Neural crest cell (in vitro differentiated cells): Measurements from ENCODE around the gene MAML3. TPM values are rescaled to one million over a fixed set of nuclear protein-coding genes. Genes with fewer than 3 reads are reported as not detected.

Experiments used
- DNase-seq: peaks from one replicate; pipeline ENCODE4 v3.0.0; 2021; ENCODE audit warnings: low read depth, mixed read lengths, low spot score
- H3K27ac Mint-ChIP-seq: one replicate; pipeline ENCODE4 v1.8.0; 2021; ENCODE audit warnings: mild to moderate bottlenecking, mixed read lengths; ENCODE audit not compliant: unreplicated experiment
- H3K27me3 Mint-ChIP-seq: 2 replicates; pipeline ENCODE4 v1.8.0; 2021; ENCODE audit warnings: low read depth, mild to moderate bottlenecking, mixed read lengths
- H3K36me3 Mint-ChIP-seq: 2 replicates; pipeline ENCODE4 v1.8.0; 2021; ENCODE audit warnings: low read depth, mild to moderate bottlenecking, mixed read lengths
- H3K4me1 Mint-ChIP-seq: 2 replicates; pipeline ENCODE4 v1.8.0; 2021; ENCODE audit warnings: mixed read lengths
- H3K4me3 Mint-ChIP-seq: one replicate; pipeline ENCODE4 v1.8.0; 2021; ENCODE audit warnings: mild to moderate bottlenecking, mixed read lengths
- H3K9me3 Mint-ChIP-seq: 2 replicates; pipeline ENCODE4 v1.8.0; 2021; ENCODE audit warnings: mixed read lengths
- total RNA-seq: library from RNA; stranded (reverse); gene quantifications from 2 replicates; pipeline ENCODE4 v1.2.1, GENCODE V29; 2021
- TF ChIP-seq, protein P1 (sequence below): fragments of 200-600 bp; sonication (generic); conservative IDR thresholded peaks from 2 replicates; pipeline ENCODE4 v1.5.0; 2021; ENCODE audit warnings: antibody characterized with exemption, mild to moderate bottlenecking

The MAML3 gene
- total RNA-seq, 1 donor from 2014 or later = 21.8 TPM

DNA sequence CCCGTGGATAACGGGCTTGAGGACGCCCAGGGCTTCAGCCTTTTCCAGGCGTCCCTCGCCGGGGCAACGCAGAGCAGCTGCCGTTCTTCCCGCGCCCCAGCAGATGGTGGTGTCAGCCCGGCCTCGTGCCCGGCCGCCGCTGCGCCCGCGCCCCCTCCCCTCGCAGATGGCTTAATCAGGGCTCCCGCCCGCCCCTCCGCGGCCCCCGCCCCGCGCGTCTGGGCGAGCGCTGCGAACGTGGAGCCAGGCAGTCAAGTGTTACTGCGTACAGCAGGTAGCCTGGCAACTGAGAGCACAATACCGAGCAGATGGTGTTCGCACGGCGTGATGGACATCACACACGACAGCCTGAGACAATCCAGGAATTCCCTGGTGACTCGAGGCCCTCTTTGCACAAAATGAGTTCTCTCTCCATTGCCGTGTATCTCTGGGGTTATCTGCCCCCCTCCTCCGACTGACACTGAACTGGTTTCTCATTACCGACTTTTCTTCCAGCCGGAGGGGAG, 419.1 kb downstream of the MAML3 start:
- Mint-ChIP-seq H3K4me1 (peaks cover 64% of the 10 kb centered on the region), H3K9me3 (no peaks in the 10 kb centered on the region), H3K4me3 (peak overlapping the region; percentile 86), H3K27ac (peak overlapping the region; percentile 99), H3K27me3 (no peaks in the 10 kb centered on the region), H3K36me3 (no peaks in the 10 kb centered on the region)
- peak; percentile 89 for DNase-seq
- TF ChIP-seq, protein P1, sequence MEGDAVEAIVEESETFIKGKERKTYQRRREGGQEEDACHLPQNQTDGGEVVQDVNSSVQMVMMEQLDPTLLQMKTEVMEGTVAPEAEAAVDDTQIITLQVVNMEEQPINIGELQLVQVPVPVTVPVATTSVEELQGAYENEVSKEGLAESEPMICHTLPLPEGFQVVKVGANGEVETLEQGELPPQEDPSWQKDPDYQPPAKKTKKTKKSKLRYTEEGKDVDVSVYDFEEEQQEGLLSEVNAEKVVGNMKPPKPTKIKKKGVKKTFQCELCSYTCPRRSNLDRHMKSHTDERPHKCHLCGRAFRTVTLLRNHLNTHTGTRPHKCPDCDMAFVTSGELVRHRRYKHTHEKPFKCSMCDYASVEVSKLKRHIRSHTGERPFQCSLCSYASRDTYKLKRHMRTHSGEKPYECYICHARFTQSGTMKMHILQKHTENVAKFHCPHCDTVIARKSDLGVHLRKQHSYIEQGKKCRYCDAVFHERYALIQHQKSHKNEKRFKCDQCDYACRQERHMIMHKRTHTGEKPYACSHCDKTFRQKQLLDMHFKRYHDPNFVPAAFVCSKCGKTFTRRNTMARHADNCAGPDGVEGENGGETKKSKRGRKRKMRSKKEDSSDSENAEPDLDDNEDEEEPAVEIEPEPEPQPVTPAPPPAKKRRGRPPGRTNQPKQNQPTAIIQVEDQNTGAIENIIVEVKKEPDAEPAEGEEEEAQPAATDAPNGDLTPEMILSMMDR = peak; percentile 92

DNA sequence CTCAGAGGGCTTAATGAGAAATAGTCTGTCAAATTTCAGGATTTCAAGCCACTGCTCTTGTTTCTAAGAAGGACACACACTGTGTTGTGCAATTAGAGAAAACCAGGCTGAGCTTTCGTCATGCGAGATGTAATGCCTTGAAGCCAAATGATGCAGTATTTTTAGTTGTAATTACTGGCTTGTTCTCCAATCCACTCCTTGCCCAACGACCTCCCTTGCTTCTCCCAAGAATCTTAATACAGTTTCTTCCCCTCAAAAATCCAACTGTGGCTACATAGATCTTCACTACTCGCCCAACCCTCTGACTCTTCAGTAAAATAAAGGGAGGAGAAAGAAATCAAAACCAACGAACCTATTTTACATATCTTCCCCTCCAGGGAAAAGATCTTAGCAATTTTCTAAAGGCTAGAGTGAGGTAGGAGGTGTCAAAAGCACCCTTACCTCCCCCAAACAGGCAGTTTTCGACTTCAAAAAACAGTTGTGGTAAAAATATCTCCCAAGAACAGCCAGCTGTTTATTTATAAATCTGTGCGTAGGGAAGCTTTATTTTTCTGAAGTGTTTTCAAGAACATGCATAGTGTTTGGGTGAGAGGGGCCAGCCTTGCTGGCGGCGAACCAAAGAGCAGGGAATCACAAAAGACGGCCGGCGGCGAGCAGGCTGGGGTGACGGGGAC, 419.6 kb downstream of the MAML3 start:
- TF ChIP-seq, protein P1 = no peak
- peak overlapping the region; percentile 86 for H3K4me3 Mint-ChIP-seq
- no peak for DNase-seq
- peak overlapping the region; percentile 76 for H3K27ac Mint-ChIP-seq
- H3K36me3 Mint-ChIP-seq = no peaks in the 10 kb centered on the region
- no peaks in the 10 kb centered on the region for H3K9me3 Mint-ChIP-seq
- H3K27me3 Mint-ChIP-seq = no peaks in the 10 kb centered on the region
- H3K4me1 Mint-ChIP-seq = peaks cover 68% of the 10 kb centered on the region

DNA sequence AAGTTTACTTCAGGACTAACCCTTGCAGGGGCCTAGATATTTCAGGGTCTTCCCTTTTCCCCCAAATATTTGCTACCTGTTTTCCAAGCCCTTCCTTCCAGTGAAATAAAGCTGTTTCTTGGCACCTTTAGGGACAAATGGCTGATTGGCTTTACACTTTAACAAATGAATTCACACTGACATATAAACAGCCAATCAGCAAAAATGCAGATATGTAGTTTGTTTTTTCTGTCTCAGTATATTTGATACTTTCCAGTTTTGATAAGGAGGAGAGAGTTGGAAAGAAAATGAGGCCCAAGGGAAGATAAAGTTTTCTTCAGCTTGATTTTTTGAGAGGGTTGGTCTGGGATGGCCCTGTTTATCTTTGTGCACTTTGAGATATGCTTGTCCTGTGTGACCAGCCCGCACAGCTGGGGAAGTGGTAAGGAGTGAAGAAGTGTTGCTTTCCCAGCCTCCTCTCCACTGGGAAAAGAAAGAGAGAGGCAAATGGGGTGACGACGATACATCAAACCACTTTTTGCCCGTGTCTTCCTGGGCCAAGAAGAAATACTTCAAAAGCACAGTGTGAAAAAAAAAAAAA, 420.9 kb downstream of the MAML3 start:
- H3K36me3 Mint-ChIP-seq = no peaks in the 10 kb centered on the region
- no peak for DNase-seq
- no peaks in the 10 kb centered on the region for H3K27me3 Mint-ChIP-seq
- peak overlapping the region; percentile 3 for H3K27ac Mint-ChIP-seq
- TF ChIP-seq, protein P1 = no peak
- no peaks in the 10 kb centered on the region for H3K9me3 Mint-ChIP-seq
- peaks cover 64% of the 10 kb centered on the region for H3K4me1 Mint-ChIP-seq
- no peak overlapping the region for H3K4me3 Mint-ChIP-seq

DNA sequence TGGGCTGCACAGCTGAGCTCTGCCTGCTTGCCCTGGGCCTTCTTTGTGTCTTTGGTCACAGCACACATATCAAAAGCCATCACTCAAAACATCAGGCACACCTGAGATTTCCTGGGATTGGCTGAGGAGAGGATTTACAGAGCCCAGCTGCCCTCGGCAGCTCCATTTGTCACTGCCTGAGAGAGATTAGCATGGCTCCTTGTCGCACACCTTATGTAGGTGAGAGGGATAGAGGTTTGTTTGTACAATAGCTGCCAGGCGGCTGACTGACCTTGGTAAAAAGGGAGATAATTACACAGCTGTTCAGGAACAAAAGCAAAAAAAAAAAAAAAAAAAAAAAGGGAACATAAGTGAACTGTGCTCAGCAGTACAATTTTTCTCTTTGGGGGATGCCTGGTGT, 425.1 kb downstream of the MAML3 start:
- peak overlapping the region; percentile 9 for H3K27ac Mint-ChIP-seq
- H3K4me1 Mint-ChIP-seq = peaks cover 41% of the 10 kb centered on the region
- H3K27me3 Mint-ChIP-seq = no peaks in the 10 kb centered on the region
- H3K36me3 Mint-ChIP-seq = peaks cover 2% of the 10 kb centered on the region
- no peaks in the 10 kb centered on the region for H3K9me3 Mint-ChIP-seq
- no peak for DNase-seq
- no peak overlapping the region for H3K4me3 Mint-ChIP-seq
- TF ChIP-seq, protein P1 = no peak

DNA sequence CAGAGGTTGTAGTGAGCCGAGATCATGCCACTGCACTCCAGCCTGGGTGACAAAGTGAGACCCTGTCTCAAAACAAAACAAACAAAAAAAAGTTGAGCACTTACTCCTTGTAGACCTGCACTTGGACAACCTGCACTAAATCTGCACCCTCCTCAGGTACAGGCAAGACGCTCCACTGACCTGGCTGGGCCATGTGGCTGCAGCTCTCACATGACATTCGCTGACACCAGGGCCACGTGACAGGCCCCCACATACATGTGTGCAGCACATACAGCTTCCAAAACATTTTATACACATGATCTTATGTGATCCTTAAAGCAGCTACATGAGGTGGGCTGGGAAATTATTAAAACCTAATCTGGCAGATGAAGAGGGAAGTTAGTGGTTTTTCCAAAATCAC, 425.8 kb downstream of the MAML3 start:
- Mint-ChIP-seq H3K27ac (no peak overlapping the region), H3K9me3 (no peaks in the 10 kb centered on the region), H3K27me3 (no peaks in the 10 kb centered on the region), H3K4me1 (peaks cover 39% of the 10 kb centered on the region), H3K4me3 (no peak overlapping the region), H3K36me3 (peaks cover 2% of the 10 kb centered on the region)
- no peak for DNase-seq
- TF ChIP-seq, protein P1 = no peak
